Adrenal gland (tissue), 12 donors: ENCODE data around the gene APIP. TPM values are rescaled to one million over a fixed set of nuclear protein-coding genes. Genes with fewer than 3 reads are reported as not detected.
"Not testable (repeated sequence)": the region's sequence is repeated elsewhere in the genome, so short reads cannot be mapped to it uniquely, and the experiment has no call there.

Source experiments
- DNase-seq, 7 donors: peaks; one replicate each; pipeline ENCODE4 v3.0.0-alpha.2; 2019 to 2020
- H3K27ac ChIP-seq, 5 donors: fragments of 200-600 bp; sonication (generic) in 4 of 5; 1 replicate in 3 of 5; 2 replicates in 2 of 5; pipeline versions ENCODE4 v1.5.1 to v1.8.0; 2016 to 2020; ENCODE audit warnings: mild to moderate bottlenecking in 1 of 5
- H3K27me3 ChIP-seq: fragments of 200-600 bp; 2 replicates; pipeline ENCODE4 v1.8.0; 2021
- H3K36me3 ChIP-seq, 2 donors: fragments of 200-600 bp; replicated peaks in 1 of 2; 1 replicate in 1 of 2; 2 replicates in 1 of 2; pipeline versions ENCODE4 v1.5.1 to v1.8.0; 2018 to 2022
- H3K4me1 ChIP-seq, 2 donors: fragments of 200-600 bp; replicated peaks in 1 of 2; 1 replicate in 1 of 2; 2 replicates in 1 of 2; pipeline versions ENCODE4 v1.5.1 to v1.8.0; 2018 to 2021
- H3K4me3 ChIP-seq, 4 donors: fragments of 200-600 bp; sonication (generic) in 3 of 4; one replicate each; pipeline ENCODE4 v1.5.1; 2016 to 2018
- H3K9me3 ChIP-seq, 3 donors: fragments of 200-600 bp; sonication (generic) in 1 of 3; replicated peaks in 1 of 3; 1 replicate in 2 of 3; 2 replicates in 1 of 3; pipeline versions ENCODE4 v1.5.1 to v1.8.0; 2016 to 2021
- CTCF ChIP-seq, 6 experiments: fragments of 450-650 bp in 4 of 6; fragments of 200-600 bp in 2 of 6; sonication (generic) in 1 of 6; IDR thresholded peaks; 1 replicate in 5 of 6; 2 replicates in 1 of 6; pipeline versions ENCODE4 v1.5.1 to v1.8.0; 2016 to 2021; ENCODE audit warnings: antibody characterized with exemption in 6 of 6, mild to moderate bottlenecking in 2 of 6, moderate library complexity in 1 of 6
- POLR2A ChIP-seq, 2 donors: fragments of 450-650 bp; IDR thresholded peaks; one replicate each; pipeline ENCODE4 v1.6.1; 2017; ENCODE audit warnings: antibody characterized with exemption in 2 of 2, mild to moderate bottlenecking in 2 of 2, moderate library complexity in 1 of 2
- WGBS, 4 donors: extraction: QIAGEN DNeasy Blood & Tissue Kit in 2 of 4; methylation state at CpG; one replicate each; pipeline versions ENCODE4 v1.1.5 to v1.1.7; 2013 to 2017; 5-methylcytosine and 5-hydroxymethylcytosine counted together
- intact Hi-C, 2 donors: fragments of 100-400 bp; cut with DNase I; formaldehyde crosslinking; loops; one replicate each; pipeline versions ENCODE4 v1.14.1 to v1.15.0; 2022 to 2023
- polyA plus RNA-seq, 3 donors: library from polyadenylated mRNA; stranded (reverse); fragments of 200-250 nt in 2 of 3; fragments of 350-450 nt in 1 of 3; fragmentation: Illumina TruSeq in 1 of 3; extraction: RNeasy Lipid Tissue Mini Kit (QIAGEN cat#74804) in 1 of 3; gene quantifications; one replicate each; pipeline ENCODE4 v1.2.3, GENCODE V29; 2013 to 2014
- total RNA-seq, 9 donors: library from RNA; depleted of rRNA in 4 of 9; stranded (reverse); fragments of >200 nt in 4 of 9; fragments of 120-200 nt in 1 of 9; fragmentation: NEBNext Ultra II Directional in 1 of 9; extraction: Animal tissue kit (Norgen Biotek cat#: 25700) in 1 of 9; gene quantifications; one replicate each; pipeline versions ENCODE4 v1.1.0 to v1.2.4, GENCODE V29; 2013 to 2023
- donor health status: healthy with polysubstance abuse.
- donor health status: Bipolar disorder and iron deficiency.
- donor health status: DM: yes; HTN: yes; CAD: no.
- donor health status: DM: no; HTN: no; CAD: no.
- donor health status: DM: no; HTN: no; CAD: no.
- donor health status: DM: yes; HTN: yes; CAD: no.

The APIP gene
- total and polyA plus RNA-seq, 12 donors: 17.0 to 102 (median 48.5) TPM

- WGBS, 4 donors: 94 to 97% (median 96%) methylated on average over 3 of the region's 3 CpGs
- intact Hi-C loops: no loop called here
- no peaks in the 10 kb centered on the region for H3K27me3 ChIP-seq
- no peak overlapping the region for H3K4me3 ChIP-seq
- TF ChIP-seq CTCF (IDR thresholded peaks at IDR 0.05): no peak
- TF ChIP-seq POLR2A (IDR thresholded peaks at IDR 0.05): no peak
- no peaks in the 10 kb centered on the region for H3K4me1 ChIP-seq
- peaks cover 0 to 18% (median 0%) of the 10 kb centered on the region in 3 donors for H3K9me3 ChIP-seq
- no peak overlapping the region for H3K27ac ChIP-seq
- no peak for DNase-seq
- no peaks in the 10 kb centered on the region for H3K36me3 ChIP-seq
Observed at GRCh38 chr11:34897171-34897870, 18.9 kb downstream of the APIP start.

GRCh38 chr11:34896191-34896590 lies 20.0 kb downstream of the APIP start:
- intact Hi-C loops, H3K27ac ChIP-seq, H3K36me3 ChIP-seq, H3K27me3 ChIP-seq, DNase-seq, H3K4me1 ChIP-seq, H3K4me3 ChIP-seq: not testable (repeated sequence)
- peaks cover 0 to 18% (median 0%) of the 10 kb centered on the region in 3 donors for H3K9me3 ChIP-seq
- WGBS, 4 donors: 93 to 100% (median 96%) methylated on average over 3 of the region's 3 CpGs

- H3K27me3 ChIP-seq: no peaks in the 10 kb centered on the region
- H3K4me1 ChIP-seq: no peaks in the 10 kb centered on the region
- no peaks in the 10 kb centered on the region for H3K9me3 ChIP-seq
- 91 to 97% (median 95%) methylated on average over 1 of the region's 1 CpG for WGBS, 4 donors
- H3K27ac ChIP-seq: no peak overlapping the region
- TF ChIP-seq POLR2A (IDR thresholded peaks at IDR 0.05) (no peak), CTCF (IDR thresholded peaks at IDR 0.05) (no peak)
- peaks cover 0 to 2% of the 10 kb centered on the region in 2 donors for H3K36me3 ChIP-seq
- intact Hi-C loops: loop anchor here in 1 of 2 donors (5.0 kb wide), 1 partner anchor 301 kb away; no protein-coding TSS in a partner anchor
- H3K4me3 ChIP-seq: no peak overlapping the region
- DNase-seq: no peak
Observed at GRCh38 chr11:34893416-34893815, 22.8 kb downstream of the APIP start.

- Histone ChIP-seq H3K9me3 (no peaks in the 10 kb centered on the region), H3K4me1 (no peaks in the 10 kb centered on the region), H3K27me3 (no peaks in the 10 kb centered on the region), H3K27ac (no peak overlapping the region), H3K36me3 (peaks cover 0 to 7% of the 10 kb centered on the region in 2 donors), H3K4me3 (no peak overlapping the region)
- DNase-seq: no peak
- no peak for TF ChIP-seq CTCF (IDR thresholded peaks at IDR 0.05)
- no peak for TF ChIP-seq POLR2A (IDR thresholded peaks at IDR 0.05)
- whole genome bisulfite sequencing, 4 donors: 65 to 97% (median 80%) methylated on average over 3 of the region's 3 CpGs
- intact Hi-C loops: loop anchor here (2.0 to 5.0 kb wide), 2 partner anchors 299 to 305 kb away; no protein-coding TSS in a partner anchor
Observed at GRCh38 chr11:34891611-34892010, 24.6 kb downstream of the APIP start.

- Histone ChIP-seq H3K4me3 (no peak overlapping the region), H3K27ac (no peak overlapping the region), H3K4me1 (no peaks in the 10 kb centered on the region), H3K36me3 (peaks cover 0 to 7% of the 10 kb centered on the region in 2 donors), H3K27me3 (no peaks in the 10 kb centered on the region), H3K9me3 (no peaks in the 10 kb centered on the region)
- intact Hi-C loops: loop anchor here (2.0 to 5.0 kb wide), 2 partner anchors 299 to 304 kb away; no protein-coding TSS in a partner anchor
- TF ChIP-seq POLR2A (IDR thresholded peaks at IDR 0.05) (no peak), CTCF (IDR thresholded peaks at IDR 0.05) (peak; percentile 29 to 72 (median 59))
- 56 to 84% (median 63%) methylated on average over 1 of the region's 1 CpG for WGBS, 4 donors
- DNase-seq: no peak
Observed at GRCh38 chr11:34890812-34891211, 25.4 kb downstream of the APIP start.
